HL-60 (cell line): ENCODE results near the gene HSBP1L1.

Source experiments
- DNase-seq, 2 experiments: peaks; one replicate each; pipeline ENCODE4 v3.0.0-alpha.2; 2010 to 2020; ENCODE audit warnings: low read depth in 1 of 2, low spot score in 1 of 2
- H3K27ac ChIP-seq: fragments of 250-450 bp; sonication (Bioruptor Pico); replicated peaks from 2 replicates; pipeline ENCODE4 v1.5.1; 2020; ENCODE audit warnings: mild to moderate bottlenecking, moderate library complexity
- H3K27me3 ChIP-seq: fragments of 250-450 bp; sonication (Bioruptor Pico); 2 replicates; pipeline ENCODE4 v1.5.1; 2021; ENCODE audit warnings: mild to moderate bottlenecking, moderate library complexity; ENCODE audit not compliant: insufficient read depth, poor library complexity, severe bottlenecking
- H3K4me3 ChIP-seq: replicated peaks from 2 replicates; pipeline ENCODE4 v1.5.1; 2011; ENCODE audit warnings: mild to moderate bottlenecking, control low read depth, low read length; ENCODE audit not compliant: insufficient read depth
- CTCF ChIP-seq: IDR thresholded peaks from one replicate; pipeline ENCODE4 v1.5.1; 2011; ENCODE audit warnings: low read length, control low read depth, inconsistent platforms; ENCODE audit not compliant: insufficient read depth
- GABPA ChIP-seq: IDR thresholded peaks from 2 replicates; pipeline ENCODE4 v1.6.1; 2012; ENCODE audit warnings: low read depth
- POLR2AphosphoS5 ChIP-seq: IDR thresholded peaks from 2 replicates; pipeline ENCODE4 v1.6.1; 2012; ENCODE audit warnings: low read depth
- REST ChIP-seq: IDR thresholded peaks from 2 replicates; pipeline ENCODE4 v1.6.1; 2012; ENCODE audit warnings: low read depth; ENCODE audit not compliant: insufficient replicate concordance
- SPI1 ChIP-seq: IDR thresholded peaks from 2 replicates; pipeline ENCODE4 v1.6.1; 2012; ENCODE audit warnings: low read depth, mild to moderate bottlenecking, borderline replicate concordance

Gene HSBP1L1

GRCh38 chr18:79935925-79936324 lies 28.5 kb upstream of the HSBP1L1 start:
- no peak for DNase-seq
- no peak for TF ChIP-seq CTCF
- no peak for TF ChIP-seq GABPA
- TF ChIP-seq REST, result no peak
- no peak for TF ChIP-seq SPI1
- TF ChIP-seq POLR2AphosphoS5, result no peak
- Histone ChIP-seq H3K27me3 (no peaks in the 10 kb centered on the region), H3K4me3 (no peak overlapping the region), H3K27ac (no peak overlapping the region)

GRCh38 chr18:79936641-79937040 lies 27.8 kb upstream of the HSBP1L1 start:
- Histone ChIP-seq H3K27me3 (no peaks in the 10 kb centered on the region), H3K27ac (no peak overlapping the region), H3K4me3 (no peak overlapping the region)
- no peak for TF ChIP-seq CTCF
- TF ChIP-seq POLR2AphosphoS5, result no peak
- no peak for TF ChIP-seq GABPA
- TF ChIP-seq SPI1, result no peak
- TF ChIP-seq REST, result no peak
- no peak for DNase-seq

- Histone ChIP-seq H3K27ac (no peak overlapping the region), H3K27me3 (no peaks in the 10 kb centered on the region), H3K4me3 (no peak overlapping the region)
- no peak for DNase-seq
- TF ChIP-seq POLR2AphosphoS5, result no peak
- no peak for TF ChIP-seq CTCF
- TF ChIP-seq GABPA, result no peak
- TF ChIP-seq SPI1, result no peak
- TF ChIP-seq REST, result no peak
Observed at GRCh38 chr18:79937103-79937860, 27.2 kb upstream of the HSBP1L1 start.
